Measurements from ENCODE around the gene TANGO6.
A peak's percentile ranks its signal among the peaks of the same experiment; 100 is the strongest.

Gene TANGO6

DNA sequence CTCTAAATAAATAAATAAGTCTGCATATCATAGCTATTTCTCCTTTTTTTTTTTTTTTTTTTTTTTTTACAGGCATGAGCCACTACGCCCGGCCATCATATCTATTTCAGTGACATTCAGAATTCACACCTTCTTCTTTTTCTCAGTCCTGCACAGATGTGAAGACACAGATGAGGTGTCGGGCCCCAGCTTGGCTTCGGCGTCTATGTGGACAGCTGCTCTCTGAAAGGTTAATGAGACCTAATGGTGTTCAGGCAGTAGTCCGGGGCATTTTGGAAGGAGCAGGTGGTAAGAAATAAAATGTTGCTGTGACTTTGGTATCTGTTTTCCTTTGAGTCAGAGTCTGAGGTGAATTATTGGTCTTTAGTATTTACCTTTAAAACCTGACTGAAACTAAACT is 23.6 kb downstream of the TANGO6 start:
- DNase-seq (ENCODE audit: low spot score), result no peak

GRCh38 chr16:68869492-68870088 is 26.3 kb downstream of the TANGO6 start:
- no peak for DNase-seq (ENCODE audit: low spot score)

DNA sequence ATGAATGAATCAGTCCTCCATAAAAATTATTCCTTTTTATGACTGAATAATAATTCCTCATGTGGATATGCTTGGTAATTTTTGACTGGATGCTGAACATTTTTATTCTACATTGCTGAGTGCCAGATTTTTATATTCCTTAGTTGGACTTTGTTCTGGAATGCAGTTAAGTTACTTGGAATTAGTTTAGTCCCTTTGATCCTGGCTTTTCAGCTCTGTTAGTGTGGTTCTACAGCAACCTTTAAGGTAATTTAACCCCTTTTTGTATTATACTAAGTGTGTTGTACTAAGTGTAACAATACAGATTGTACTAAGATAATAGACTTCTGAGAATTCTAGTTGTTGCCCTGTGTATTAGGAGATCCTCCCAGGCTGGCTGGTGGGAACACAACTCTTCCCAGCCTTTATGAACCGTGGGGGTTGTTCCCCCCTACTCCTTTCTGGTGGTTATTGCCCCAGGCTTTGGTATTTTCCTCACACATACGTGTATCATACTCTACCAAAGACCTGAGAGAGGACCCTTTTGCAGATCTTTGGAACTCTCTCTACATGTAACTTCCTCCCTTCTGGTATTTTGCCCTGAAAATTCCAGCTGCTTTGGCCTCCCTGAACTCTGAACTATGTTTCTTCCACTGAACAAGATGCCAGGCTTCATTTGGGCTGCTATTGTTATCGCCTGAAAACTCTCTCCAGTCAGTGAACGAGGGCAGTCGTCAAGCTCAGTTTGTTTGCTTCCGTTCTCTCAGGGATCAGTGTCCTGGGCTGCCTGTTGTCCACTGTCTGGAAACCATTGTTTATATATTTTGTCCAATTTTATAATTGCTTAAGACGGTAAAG is 30.5 kb downstream of the TANGO6 start:
- no peak for DNase-seq (ENCODE audit: low spot score)

DNA sequence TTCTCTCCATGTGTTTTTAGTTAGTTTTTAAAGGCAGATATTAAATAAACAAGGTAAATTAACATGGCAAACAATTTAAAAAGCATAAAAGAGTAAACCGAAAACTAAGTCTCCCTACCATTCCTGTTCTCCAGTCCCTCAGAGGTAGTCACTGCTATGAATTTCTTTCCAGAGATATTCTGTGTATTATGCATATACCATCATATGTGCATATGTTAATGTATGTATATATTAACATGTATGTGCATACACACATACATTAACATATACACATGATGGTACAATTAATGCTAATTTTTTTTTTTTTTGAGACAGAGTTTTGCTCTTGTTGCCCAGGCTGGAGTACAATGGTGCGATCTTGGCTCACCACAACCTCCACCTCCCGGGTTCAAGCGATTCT is 32.5 kb downstream of the TANGO6 start:
- no peak for DNase-seq (ENCODE audit: low spot score)

DNA sequence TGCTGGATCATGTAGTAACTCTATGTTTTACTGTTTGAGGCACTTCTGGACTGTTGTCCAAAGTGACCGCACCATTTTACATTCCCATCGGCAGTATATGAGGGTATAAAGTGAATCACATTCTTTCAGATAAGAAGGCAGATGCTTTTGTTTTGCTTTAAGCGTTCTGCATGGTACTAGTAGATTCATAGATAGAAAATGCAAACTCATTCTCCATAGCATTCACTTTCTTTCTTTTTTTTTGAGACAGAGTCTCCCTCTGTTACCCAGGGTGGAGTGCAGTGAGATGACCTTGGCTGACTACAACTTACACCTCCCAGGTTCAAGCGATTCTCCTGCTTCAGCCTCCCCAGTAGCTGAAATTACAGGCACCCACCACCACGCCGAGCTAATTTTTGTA is 40.4 kb downstream of the TANGO6 start:
- no peak for DNase-seq (ENCODE audit: low spot score)

GRCh38 chr16:68884401-68884800 is 41.1 kb downstream of the TANGO6 start:
- DNase-seq (ENCODE audit: low spot score), result no peak

DNA sequence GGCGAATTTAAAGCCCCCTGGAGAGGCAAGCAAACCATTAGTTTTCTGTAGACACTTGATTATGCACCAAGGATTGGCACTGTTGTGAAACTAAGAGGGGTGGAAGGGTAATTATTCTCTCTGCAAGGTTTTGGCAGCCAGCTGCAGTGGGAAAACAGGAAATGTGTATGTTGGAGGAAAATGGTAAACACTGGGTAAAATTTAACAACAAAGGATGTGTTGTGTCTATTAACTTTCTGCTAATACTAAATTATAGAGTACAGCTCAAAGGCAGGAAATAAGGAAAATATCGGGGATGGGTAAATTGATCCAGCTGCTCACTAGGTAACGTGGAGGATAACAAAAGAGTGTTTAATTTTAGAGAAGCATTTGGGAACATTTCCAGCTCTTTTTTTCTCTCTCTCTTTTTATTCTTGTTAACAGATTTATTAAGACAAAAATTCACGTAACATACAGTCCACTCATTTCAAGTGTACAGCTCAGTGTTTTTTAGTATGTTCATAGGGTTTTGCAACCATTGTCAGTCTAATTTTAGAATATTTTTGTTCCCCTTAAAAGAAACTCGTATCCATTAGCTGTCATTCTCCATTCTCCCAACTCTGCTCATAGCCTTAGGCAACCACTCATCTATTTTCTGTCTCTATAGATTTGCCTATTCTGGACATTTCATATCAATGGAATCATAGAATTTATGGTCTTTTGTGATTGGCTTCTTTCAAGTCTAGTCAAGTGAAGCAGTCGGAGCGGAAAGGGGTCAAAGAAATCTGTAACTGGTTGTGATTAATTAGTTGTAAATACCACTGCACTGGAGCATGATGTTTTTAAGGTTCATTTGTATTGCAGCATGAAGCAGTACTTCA is 41.8 kb downstream of the TANGO6 start:
- DNase-seq (ENCODE audit: low spot score), result no peak

GRCh38 chr16:68887107-68887506 is 43.8 kb downstream of the TANGO6 start:
- no peak for DNase-seq (ENCODE audit: low spot score)

DNA sequence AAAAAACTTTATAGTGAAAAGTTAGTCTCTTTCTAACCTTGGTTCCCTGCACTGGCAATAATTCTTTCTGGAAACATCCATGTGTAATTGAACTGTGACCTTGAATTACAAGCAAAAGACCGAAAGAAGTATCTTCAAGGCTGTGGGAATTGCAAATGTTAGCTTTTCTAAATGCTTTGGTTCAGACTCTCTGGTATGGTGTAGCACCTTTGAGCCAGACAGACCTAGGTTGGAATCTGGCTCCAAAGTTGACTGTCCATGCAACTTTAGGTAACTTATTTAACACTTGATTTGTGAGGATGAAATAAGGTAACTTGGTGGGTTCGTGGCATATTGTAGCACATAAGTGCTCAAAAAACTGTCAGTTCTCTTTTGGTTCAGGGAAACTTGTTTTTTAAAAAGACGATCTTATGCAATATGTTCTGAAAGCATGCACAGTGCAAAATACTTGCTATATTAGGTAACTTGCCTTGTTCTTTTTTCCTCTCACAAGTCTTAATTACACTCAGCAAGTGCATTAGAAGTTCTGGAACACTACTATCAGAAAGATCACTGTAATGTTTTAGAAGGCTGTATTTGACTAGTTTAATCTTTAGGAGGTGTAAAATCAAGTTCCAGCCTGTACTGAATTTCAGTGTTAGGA is 46.3 kb downstream of the TANGO6 start:
- no peak for DNase-seq (ENCODE audit: low spot score)

DNA sequence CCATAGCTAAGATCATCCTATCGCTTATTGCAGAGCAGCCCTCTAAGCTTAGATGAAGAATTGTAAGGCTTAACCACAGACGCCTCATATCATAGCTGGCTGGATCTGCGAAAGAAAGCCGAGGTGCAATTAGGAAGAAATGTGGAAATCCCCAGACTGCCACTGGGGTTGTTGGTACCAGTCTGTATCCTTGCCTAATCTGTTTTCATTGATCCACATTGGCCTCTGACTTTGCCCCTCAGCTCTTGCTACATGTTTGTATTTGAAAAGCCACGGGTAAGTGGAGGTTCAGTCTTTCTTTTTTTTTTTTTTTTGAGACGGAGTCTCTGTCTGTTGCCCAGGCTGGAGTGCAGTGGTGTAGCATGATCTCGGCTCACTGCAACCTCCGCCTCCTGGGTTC is 48.9 kb downstream of the TANGO6 start:
- DNase-seq (ENCODE audit: low spot score), result no peak

DNA sequence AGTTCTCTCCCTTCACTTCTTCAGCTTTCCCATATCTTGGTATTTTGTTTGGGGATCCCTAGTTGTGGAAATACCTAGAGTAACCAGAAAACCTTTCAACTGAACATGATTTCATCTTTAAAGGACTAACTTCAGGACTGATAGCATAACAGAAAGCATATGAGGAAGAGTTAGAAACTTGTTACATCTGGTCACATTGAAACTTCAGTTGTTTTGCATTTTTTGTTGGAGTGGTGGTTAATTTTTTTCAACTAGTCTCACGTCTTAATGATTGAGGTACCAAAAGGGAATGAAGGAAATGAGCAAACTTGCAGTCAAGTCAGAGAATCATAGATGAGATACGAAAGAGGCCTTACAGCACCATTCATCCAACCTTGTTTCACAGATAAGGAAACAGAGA is 49.6 kb downstream of the TANGO6 start:
- DNase-seq (ENCODE audit: low spot score), result no peak

GRCh38 chr16:68893710-68894705 is 50.7 kb downstream of the TANGO6 start:
- no peak for DNase-seq (ENCODE audit: low spot score)

GRCh38 chr16:68894714-68895113 is 51.4 kb downstream of the TANGO6 start:
- DNase-seq (ENCODE audit: low spot score), result no peak

- DNase-seq (ENCODE audit: low spot score), result no peak
Observed at GRCh38 chr16:68898026-68898425, 54.7 kb downstream of the TANGO6 start.

GRCh38 chr16:68900009-68900408 is 56.7 kb downstream of the TANGO6 start:
- no peak for DNase-seq (ENCODE audit: low spot score)

- peak; percentile 47 for DNase-seq (ENCODE audit: low spot score)
Observed at GRCh38 chr16:68902003-68902968, 59.0 kb downstream of the TANGO6 start.

DNA sequence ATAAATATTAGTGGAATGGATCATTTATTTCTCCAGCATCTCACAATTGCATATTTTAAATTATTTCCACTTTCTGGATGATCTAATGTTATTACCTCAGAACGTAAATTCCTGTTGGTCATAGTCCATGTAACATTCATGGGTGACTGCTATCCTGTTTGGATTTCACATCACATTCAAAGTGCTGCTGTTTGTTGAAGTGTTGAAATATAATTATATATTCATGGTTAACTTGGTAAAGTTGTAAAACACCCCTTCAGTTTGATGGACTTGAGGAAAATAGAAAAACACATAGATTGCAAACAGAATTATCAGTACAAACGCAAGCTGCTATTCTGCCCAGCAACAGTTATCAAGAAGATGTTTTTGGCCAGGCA is 59.6 kb downstream of the TANGO6 start:
- DNase-seq (ENCODE audit: low spot score), result no peak

- no peak for DNase-seq (ENCODE audit: low spot score)
Observed at GRCh38 chr16:68907297-68907696, 64.0 kb downstream of the TANGO6 start.

DNA sequence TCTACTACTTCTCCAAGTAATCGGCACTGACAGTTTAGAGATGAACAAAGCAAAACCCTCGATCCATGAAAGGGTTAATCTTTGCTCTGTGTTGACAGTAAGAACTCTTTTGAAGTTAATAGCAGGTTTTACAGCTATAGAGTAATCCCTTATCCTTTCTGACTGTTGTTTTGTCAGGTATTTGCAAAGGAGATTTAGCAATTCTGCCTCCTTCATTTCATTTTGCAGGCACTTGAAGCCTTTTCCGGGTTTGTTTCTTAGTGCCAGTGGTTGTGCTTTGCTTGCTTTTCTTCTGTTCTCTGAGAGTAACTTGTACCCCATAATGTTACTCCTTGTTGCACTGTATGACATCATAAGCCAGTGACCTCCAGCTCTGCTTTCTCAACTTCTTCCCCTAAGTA is 64.5 kb downstream of the TANGO6 start:
- no peak for DNase-seq (ENCODE audit: low spot score)

Measured in hematopoietic multipotent progenitor cell treated with erythropoietin and hydrocortisone succinate and interleukin-3 and kit ligand, for 17 days (in vitro differentiated cells).